K562 (cell line): ENCODE data around the gene LRRC10. TPM values are rescaled to one million over a fixed set of nuclear protein-coding genes. Genes with fewer than 3 reads are reported as not detected.

Experiments
- DDX20 ChIP-seq: fragments of 450-650 bp; IDR thresholded peaks from 2 replicates; pipeline ENCODE4 v1.6.1; 2016; ENCODE audit warnings: missing genetic modification characterization, low read depth, mild to moderate bottlenecking, missing compliant biosample characterization, moderate library complexity
- DNMT1 ChIP-seq: fragments of 450-650 bp; IDR thresholded peaks from 2 replicates; pipeline ENCODE4 v1.6.1; 2016; ENCODE audit warnings: antibody characterized with exemption, mild to moderate bottlenecking
- ETS2 ChIP-seq: IDR thresholded peaks from 2 replicates; pipeline ENCODE4 v1.6.1; 2016; ENCODE audit warnings: borderline replicate concordance, missing genetic modification characterization, mild to moderate bottlenecking, moderate library complexity, missing compliant biosample characterization; ENCODE audit not compliant: poor library complexity, severe bottlenecking
- ETV6 ChIP-seq, 3 experiments: fragments of 150-350 bp in 1 of 3; sonication (generic) in 1 of 3; formaldehyde crosslinking in 1 of 3; IDR thresholded peaks; 2 replicates each; pipeline versions ENCODE4 v1.6.1 to v1.8.0; 2014 to 2022; ENCODE audit warnings: borderline replicate concordance in 2 of 3, low read depth in 2 of 3, antibody characterized with exemption in 1 of 3, low read length in 1 of 3, mild to moderate bottlenecking in 1 of 3, missing genetic modification reagents in 1 of 3
- GTF2F1 ChIP-seq: IDR thresholded peaks from 2 replicates; pipeline ENCODE4 v1.6.1; 2011; ENCODE audit warnings: low read depth, low read length, improper control_type of control experiment
- HCFC1 ChIP-seq: IDR thresholded peaks from 2 replicates; pipeline ENCODE4 v1.6.1; 2012; ENCODE audit warnings: low read depth, low read length, improper control_type of control experiment
- HMG20A ChIP-seq: fragments of 450-650 bp; formaldehyde crosslinking; conservative IDR thresholded peaks from 2 replicates; pipeline ENCODE4 v1.4.0; 2020; ENCODE audit warnings: mild to moderate bottlenecking, mixed read lengths
- HOXB6 ChIP-seq: fragments of 250-450 bp; sonication (Bioruptor Pico); IDR thresholded peaks from 2 replicates; pipeline ENCODE4 v1.5.1; 2022; ENCODE audit warnings: mild to moderate bottlenecking, borderline replicate concordance
- KDM5B ChIP-seq: fragments of 200-600 bp; sonication (generic); IDR thresholded peaks from 2 replicates; pipeline ENCODE4 v1.6.1; 2012; ENCODE audit warnings: low read depth, mild to moderate bottlenecking, moderate library complexity, low read length, control low read depth, inconsistent platforms; ENCODE audit not compliant: insufficient replicate concordance
- LARP7 ChIP-seq: fragments of 450-650 bp; IDR thresholded peaks from 2 replicates; pipeline ENCODE4 v1.6.1; 2016
- MEIS2 ChIP-seq: fragments of 450-650 bp; IDR thresholded peaks from 2 replicates; pipeline ENCODE4 v1.6.1; 2014; ENCODE audit warnings: mild to moderate bottlenecking; ENCODE audit not compliant: partially characterized antibody
- MYNN ChIP-seq, 2 experiments: sonication (generic); formaldehyde crosslinking in 1 of 2; IDR thresholded peaks; 2 replicates each; pipeline versions ENCODE4 v1.5.0 to v1.6.1; 2016 to 2020; ENCODE audit warnings: antibody characterized with exemption in 1 of 2, missing genetic modification reagents in 1 of 2
- NBN ChIP-seq: fragments of 450-650 bp; IDR thresholded peaks from 2 replicates; pipeline ENCODE4 v1.6.1; 2016; ENCODE audit warnings: low read depth, mild to moderate bottlenecking
- NCOR1 ChIP-seq: fragments of 450-650 bp; IDR thresholded peaks from 2 replicates; pipeline ENCODE4 v1.6.1; 2016; ENCODE audit warnings: mild to moderate bottlenecking, moderate library complexity
- NFIC ChIP-seq: fragments of 450-650 bp; IDR thresholded peaks from 2 replicates; pipeline ENCODE4 v1.6.1; 2017; ENCODE audit warnings: mild to moderate bottlenecking, inconsistent platforms
- NR2C2 ChIP-seq, 2 experiments: fragments of 200-800 bp in 1 of 2; sonication (Bioruptor generic) in 1 of 2; sonication (generic) in 1 of 2; formaldehyde crosslinking in 1 of 2; IDR thresholded peaks; 2 replicates each; pipeline versions ENCODE4 v1.6.1 to v1.8.0; 2016 to 2022; ENCODE audit warnings: mild to moderate bottlenecking in 1 of 2, missing compliant biosample characterization in 1 of 2, missing genetic modification characterization in 1 of 2, missing genetic modification reagents in 1 of 2
- SMARCC2 ChIP-seq: fragments of 450-650 bp; IDR thresholded peaks from 2 replicates; pipeline ENCODE4 v1.6.1; 2017; ENCODE audit warnings: antibody characterized with exemption, moderate library complexity, mild to moderate bottlenecking, low read depth
- SREBF2 ChIP-seq: sonication (generic); formaldehyde crosslinking; IDR thresholded peaks from 2 replicates; pipeline ENCODE4 v1.4.0; 2020; ENCODE audit warnings: mild to moderate bottlenecking, missing genetic modification reagents
- TAF15 ChIP-seq: fragments of 200-400 bp; formaldehyde crosslinking; IDR thresholded peaks from 2 replicates; pipeline ENCODE4 v1.6.1; 2017; ENCODE audit warnings: mild to moderate bottlenecking, low read depth, low read length, moderate library complexity
- THAP12 ChIP-seq: fragments of 250-450 bp; sonication (Bioruptor Pico); IDR thresholded peaks from 2 replicates; pipeline ENCODE4 v1.9.0; 2021; ENCODE audit warnings: mild to moderate bottlenecking, inconsistent platforms
- ZBTB8A ChIP-seq: fragments of 450-650 bp; IDR thresholded peaks from 2 replicates; pipeline ENCODE4 v1.6.1; 2018; ENCODE audit warnings: mild to moderate bottlenecking, moderate library complexity; ENCODE audit not compliant: partially characterized antibody
- ZC3H8 ChIP-seq: fragments of 450-650 bp; IDR thresholded peaks from 2 replicates; pipeline ENCODE4 v1.6.1; 2017
- ZFPM2 ChIP-seq: fragments of 250-450 bp; sonication (Bioruptor Pico); IDR thresholded peaks from 2 replicates; pipeline ENCODE4 v1.5.1; 2022; ENCODE audit warnings: mild to moderate bottlenecking
- ZNF217 ChIP-seq: sonication (generic); formaldehyde crosslinking; IDR thresholded peaks from 2 replicates; pipeline ENCODE4 v1.8.0; 2022; ENCODE audit warnings: mild to moderate bottlenecking, missing genetic modification reagents
- ZNF253 ChIP-seq: fragments of 250-450 bp; sonication (Bioruptor Pico); conservative IDR thresholded peaks from 2 replicates; pipeline ENCODE4 v1.6.1; 2021; ENCODE audit warnings: mild to moderate bottlenecking
- ZNF347 ChIP-seq: fragments of 450-650 bp; formaldehyde crosslinking; IDR thresholded peaks from 2 replicates; pipeline ENCODE4 v1.4.0; 2020; ENCODE audit warnings: low read depth, mild to moderate bottlenecking, moderate library complexity
- ZNF436 ChIP-seq: fragments of 250-450, 450-650 bp; sonication (Bioruptor Pico); formaldehyde crosslinking; IDR thresholded peaks from 2 replicates; pipeline ENCODE4 v1.7.0; 2020; ENCODE audit warnings: mild to moderate bottlenecking
- ZNF589 ChIP-seq: fragments of 200-800 bp; sonication (Bioruptor generic); IDR thresholded peaks from 2 replicates; pipeline ENCODE4 v1.6.1; 2016; ENCODE audit warnings: low read depth, missing genetic modification characterization, missing compliant biosample characterization
- polyA plus RNA-seq, 8 experiments: library from polyadenylated mRNA; depleted of rRNA in 4 of 8; stranded (reverse) in 5 of 8; unstranded in 3 of 8; fragments of >200 nt; fragmentation: Nextera tagmentation in 2 of 8; fragmentation: Illumina TruSeq in 1 of 8; extraction: Ambion mirVana in 2 of 8; extraction: Trizol in 1 of 8; gene quantifications; 2 replicates each; pipeline versions ENCODE4 v1.2.1 to v1.2.3, GENCODE V29; 2011 to 2014; ENCODE audit warnings: inconsistent platforms in 1 of 8, missing spikeins in 1 of 8
- total RNA-seq, 7 experiments: library from RNA; depleted of rRNA in 6 of 7; stranded (reverse); fragments of >200 nt in 6 of 7; fragmentation: Illumina TruSeq in 2 of 7; extraction: Trizol in 2 of 7; gene quantifications; 2 replicates each; pipeline versions ENCODE4 v1.2.1 to v1.2.3, GENCODE V29; 2011 to 2021; ENCODE audit warnings: low replicate concordance in 1 of 7

LRRC10 gene
- total and polyA plus RNA-seq, 9 of the 15 experiments (the other 6 are each of a cell fraction or from before 2014, with no cell fraction given): 0.09 TPM; not detected in 8

- TF ChIP-seq ZNF436 (CRISPR knock-in tag): no peak
- TF ChIP-seq THAP12 (CRISPR knock-in tag): peak; percentile 80
- TF ChIP-seq TAF15: no peak
- TF ChIP-seq LARP7: no peak
- 0 out of 2 replicates have a peak, but pooled peaks have one; percentile 61 for TF ChIP-seq ZC3H8
- TF ChIP-seq MYNN (IDR thresholded peaks at IDR 0.05): no peak
- no peak for TF ChIP-seq MYNN (CRISPR knock-in tag; IDR thresholded peaks at IDR 0.05)
- TF ChIP-seq NBN: peak; percentile 87
- TF ChIP-seq SMARCC2: no peak
- TF ChIP-seq ZNF217 (CRISPR knock-in tag): no peak
- no peak for TF ChIP-seq HOXB6
- TF ChIP-seq HCFC1: no peak
- TF ChIP-seq KDM5B: peak; percentile 92
- TF ChIP-seq DNMT1: no peak
- TF ChIP-seq ZNF589 (CRISPR knock-in tag): peak; percentile 28; the same call in 1 of the 2 replicates
- TF ChIP-seq DDX20 (tag): no peak
- peak; percentile 37; the same call in 1 of the 2 replicates for TF ChIP-seq NFIC
- TF ChIP-seq ZNF253: no peak
- peak; percentile 62 for TF ChIP-seq MEIS2
- no peak for TF ChIP-seq HMG20A
- TF ChIP-seq ZFPM2 (CRISPR knock-in tag): no peak
- TF ChIP-seq ETV6 (IDR thresholded peaks at IDR 0.05; ENCODE audit: borderline replicate concordance in 1 of 2, low read depth in 2 of 2, low read length in 1 of 2): no peak
- TF ChIP-seq ETV6 (CRISPR knock-in tag; IDR thresholded peaks at IDR 0.05; ENCODE audit: borderline replicate concordance): no peak
- TF ChIP-seq ZNF347: no peak
- no peak for TF ChIP-seq ZBTB8A
- no peak for TF ChIP-seq SREBF2 (CRISPR knock-in tag)
- TF ChIP-seq GTF2F1: no peak
- TF ChIP-seq ETS2: no peak
- TF ChIP-seq NR2C2 (CRISPR knock-in tag; IDR thresholded peaks at IDR 0.05): peak; percentile 80
- TF ChIP-seq NR2C2 (tag; IDR thresholded peaks at IDR 0.05): peak; percentile 62; the same call in 1 of the 2 replicates
- TF ChIP-seq NCOR1: no peak
Measured at GRCh38 chr12:69585189-69586062, 25.3 kb downstream of the LRRC10 start, which contains the start of gene CCT2 (continued).
